ENCODE data around the gene ATP2B2.

The ATP2B2 gene

DNA sequence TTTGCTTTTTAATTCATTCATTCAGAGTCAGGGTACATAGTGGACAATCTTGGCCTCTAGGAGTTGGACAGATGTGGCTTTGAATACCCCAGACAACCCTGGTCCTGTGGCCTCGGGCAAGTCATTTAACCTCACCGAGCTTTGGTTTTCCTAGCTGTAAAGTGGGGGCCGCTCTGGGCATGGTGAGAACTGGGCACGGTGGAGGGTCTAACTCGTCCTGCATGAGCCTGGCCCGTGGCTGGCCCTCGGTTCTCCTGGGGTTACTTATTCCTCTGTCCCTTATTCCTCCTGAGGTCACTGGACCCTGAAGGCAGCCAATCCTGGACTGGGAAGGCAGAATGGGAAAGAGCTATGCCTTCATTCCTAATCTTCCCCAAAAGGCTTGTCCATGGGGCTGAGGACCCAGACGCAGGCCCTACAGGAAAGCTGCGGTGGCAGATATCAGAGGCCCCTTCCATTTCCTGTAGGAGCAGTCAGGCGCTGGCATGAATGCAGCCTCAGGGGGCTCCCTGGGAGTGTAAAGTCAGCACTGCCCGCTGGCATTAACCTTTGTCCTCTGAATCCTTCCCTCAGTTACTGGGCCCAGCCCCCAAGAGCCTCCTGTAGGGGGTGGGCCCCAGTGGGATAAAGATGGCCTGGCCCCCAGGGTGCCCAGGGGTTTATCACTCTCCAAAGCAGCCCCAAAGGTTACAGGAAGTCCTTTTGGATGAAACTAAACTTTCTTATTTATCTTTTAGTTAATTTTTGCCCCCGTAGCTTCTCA is 166.6 kb downstream of the ATP2B2 start:
- DNase-seq = no peak

DNA sequence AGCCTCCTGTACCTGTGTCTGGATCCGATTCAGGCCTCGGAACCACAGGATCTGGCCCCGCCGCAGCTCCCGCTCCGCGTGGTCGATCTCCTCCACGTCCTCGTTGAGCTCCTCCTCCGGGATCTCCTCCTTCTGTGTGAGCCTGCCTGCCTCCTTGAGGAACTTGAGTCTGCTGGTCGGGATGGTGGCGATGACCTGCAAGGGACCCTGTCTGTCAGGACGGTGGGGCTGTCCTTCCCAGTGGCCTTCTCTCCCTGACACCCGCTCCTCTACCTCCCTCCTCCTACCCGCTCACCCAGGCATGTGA is 167.3 kb downstream of the ATP2B2 start:
- no peak for DNase-seq

DNA sequence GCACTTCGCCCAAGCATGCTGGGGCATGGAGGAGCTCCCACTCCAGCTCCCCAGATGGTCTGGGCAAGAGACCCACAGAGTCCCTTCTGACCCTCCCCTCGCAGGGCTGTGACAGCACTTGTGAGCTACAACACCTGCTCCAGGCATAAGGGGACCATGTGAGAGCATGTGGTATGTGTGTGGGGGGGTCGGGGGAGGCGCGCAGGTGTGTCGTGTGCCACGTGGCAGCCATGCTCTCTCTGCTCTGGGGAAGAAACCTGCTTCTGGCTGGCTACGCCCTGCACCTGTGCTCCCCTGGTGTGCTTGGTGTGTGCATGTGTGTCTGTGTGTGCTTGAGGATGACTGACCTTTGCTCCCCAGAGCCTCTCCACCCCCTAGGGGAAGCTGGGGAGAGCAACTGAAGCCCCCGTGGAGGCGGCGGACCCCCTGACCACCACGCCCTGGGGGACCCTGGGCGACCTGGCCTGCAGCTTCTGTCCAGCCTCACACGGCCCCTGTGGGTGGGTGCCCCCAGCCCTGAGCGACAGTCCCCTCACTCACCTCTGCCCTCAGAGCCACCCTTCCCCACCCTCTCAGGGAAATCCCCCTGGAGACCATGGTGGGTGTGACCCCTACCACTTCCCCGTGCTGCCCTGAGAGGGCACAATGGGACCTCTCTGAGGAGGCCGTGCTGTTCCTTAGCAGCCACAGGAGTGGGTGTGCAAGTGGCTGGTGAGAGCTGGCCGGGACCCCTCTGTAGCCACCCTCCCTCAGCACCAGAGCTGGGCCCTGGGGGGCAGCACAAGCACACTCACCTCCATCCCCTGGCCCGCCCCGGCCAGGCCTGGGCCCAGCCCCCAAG is 167.8 kb downstream of the ATP2B2 start:
- DNase-seq = no peak

DNA sequence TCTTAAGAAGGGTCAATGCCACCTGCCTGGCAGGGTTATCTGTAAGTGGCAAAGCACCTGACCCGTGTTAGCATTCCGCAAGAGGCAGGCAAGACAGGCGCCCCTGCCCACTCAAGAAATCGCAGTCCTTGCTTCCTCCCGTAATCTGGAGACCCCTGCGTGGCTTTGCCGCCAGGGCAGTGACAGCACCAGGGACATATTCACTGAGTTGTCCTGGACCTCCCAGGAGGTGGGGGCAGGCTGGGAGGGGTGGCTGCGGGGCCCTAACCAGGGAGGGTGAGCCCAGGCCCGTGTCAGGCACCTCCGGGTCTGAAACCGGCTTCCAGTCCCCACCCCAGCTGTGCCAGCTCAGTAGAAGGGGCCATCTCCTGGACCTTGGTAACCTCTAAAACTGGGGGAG is 168.6 kb downstream of the ATP2B2 start:
- no peak for DNase-seq

GRCh38 chr3:10335871-10336622 is 169.3 kb downstream of the ATP2B2 start:
- no peak for DNase-seq

- DNase-seq = no peak
These were observed 170.1 kb downstream of the ATP2B2 start for GRCh38 chr3:10335190-10335738.

DNA sequence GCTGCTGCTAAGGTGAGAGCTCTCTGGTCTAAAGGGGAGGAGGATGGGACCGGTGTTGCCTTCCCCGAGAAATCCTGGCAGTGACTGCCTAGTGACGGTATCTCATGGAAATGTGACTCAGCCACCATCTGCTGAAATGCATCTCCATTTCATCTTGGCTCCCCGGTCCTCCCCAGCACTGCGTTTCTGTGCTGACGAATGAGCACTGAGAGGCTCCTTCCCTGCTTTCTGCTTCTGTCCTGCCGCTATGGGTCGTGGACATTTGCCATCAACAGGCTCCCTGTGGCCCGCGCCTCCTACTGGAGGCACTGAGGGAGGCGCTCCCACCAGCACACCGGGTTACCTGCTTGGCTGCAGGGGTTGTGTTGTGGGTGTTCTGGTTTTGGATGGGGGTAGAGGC is 170.9 kb downstream of the ATP2B2 start:
- no peak for DNase-seq

- DNase-seq = no peak
These were observed 171.3 kb downstream of the ATP2B2 start for GRCh38 chr3:10334042-10334441.

GRCh38 chr3:10333349-10333650 is 172.1 kb downstream of the ATP2B2 start:
- DNase-seq = no peak

DNA sequence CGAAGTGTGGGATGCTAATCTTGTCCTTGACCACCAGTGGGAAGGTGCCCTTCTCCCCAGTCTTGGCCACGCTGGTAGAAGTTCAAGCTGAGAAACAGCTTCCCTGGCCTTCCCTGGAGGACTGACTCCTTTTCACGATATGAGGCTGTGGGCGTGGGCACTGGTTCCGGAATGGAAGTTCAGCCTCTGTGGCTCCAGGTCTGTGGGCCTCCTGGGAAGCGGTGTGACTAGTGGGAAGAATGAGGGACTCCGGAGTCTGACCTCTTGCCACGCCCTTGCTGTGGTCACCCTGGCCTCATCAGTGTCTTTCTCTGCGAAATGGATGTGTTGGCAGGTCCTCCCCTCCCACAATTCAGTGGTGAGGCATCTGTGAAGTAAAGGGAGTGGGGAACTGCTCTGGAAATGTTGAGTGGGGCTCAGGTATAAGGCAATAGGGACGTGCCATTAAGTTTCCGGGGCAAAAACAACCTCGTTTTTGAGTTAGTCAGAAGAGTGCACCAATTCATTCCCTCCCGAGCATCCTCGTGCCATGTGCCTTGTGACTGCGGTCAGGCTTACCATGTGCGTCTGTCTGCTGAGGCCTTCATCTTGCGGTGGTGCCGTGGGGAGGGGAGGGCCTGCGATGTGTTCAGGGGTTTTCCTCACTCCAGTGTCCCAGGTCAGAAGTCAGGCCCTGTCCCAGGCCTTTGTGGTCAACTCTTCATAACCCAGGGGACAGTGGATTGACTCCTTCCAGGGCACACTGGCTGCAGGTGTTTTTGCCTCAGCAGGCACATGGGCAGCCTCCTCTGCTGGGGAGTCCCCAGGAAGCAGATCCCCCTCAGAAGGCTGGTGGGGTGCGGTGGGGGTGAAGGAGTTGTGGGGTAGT is 172.7 kb downstream of the ATP2B2 start:
- no peak for DNase-seq

GRCh38 chr3:10331320-10331719 is 174.1 kb downstream of the ATP2B2 start:
- DNase-seq = no peak

GRCh38 chr3:10330319-10330718 is 175.1 kb downstream of the ATP2B2 start:
- DNase-seq = no peak

- DNase-seq = no peak
These were observed 175.8 kb downstream of the ATP2B2 start for GRCh38 chr3:10329495-10330015.

GRCh38 chr3:10328460-10329071 is 176.8 kb downstream of the ATP2B2 start:
- DNase-seq = no peak

DNA sequence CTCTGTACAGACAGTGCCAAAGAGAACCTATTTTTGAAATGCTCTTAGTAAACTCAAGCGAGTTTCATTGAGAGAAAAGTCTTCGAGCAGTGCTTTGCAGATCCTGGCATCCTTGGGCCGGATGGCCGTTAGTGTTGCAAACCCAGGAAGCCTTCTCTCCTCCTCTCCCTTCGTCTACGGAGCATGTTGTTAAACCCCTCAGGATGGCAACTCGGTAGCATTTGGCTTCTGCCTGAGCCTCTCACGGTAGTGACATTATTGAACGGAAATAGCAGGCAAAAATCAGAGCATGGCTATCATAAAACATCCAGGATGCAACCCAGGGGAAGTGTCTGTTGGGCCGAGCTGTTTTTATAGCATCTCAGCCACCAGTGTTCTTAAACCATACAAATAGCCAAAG is 177.8 kb downstream of the ATP2B2 start:
- no peak for DNase-seq

DNA sequence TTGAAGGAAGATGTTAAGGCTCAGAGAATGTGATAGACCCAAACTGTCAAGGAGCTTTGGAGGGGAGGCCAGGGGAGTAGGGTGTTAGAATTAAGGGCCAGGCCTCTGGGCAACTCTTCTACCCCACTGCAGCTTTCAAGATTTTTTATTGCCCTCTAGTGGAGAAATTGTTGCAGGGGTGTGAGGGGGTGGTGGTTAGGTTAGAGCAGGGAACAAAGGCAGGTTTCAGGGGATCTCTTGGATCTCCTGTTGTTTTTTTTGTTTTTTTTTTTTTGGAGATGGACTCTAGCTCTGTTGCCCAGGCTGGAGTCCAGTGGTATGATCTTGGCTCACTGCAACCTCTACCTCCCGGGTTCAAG is 183.1 kb downstream of the ATP2B2 start:
- DNase-seq = no peak

DNA sequence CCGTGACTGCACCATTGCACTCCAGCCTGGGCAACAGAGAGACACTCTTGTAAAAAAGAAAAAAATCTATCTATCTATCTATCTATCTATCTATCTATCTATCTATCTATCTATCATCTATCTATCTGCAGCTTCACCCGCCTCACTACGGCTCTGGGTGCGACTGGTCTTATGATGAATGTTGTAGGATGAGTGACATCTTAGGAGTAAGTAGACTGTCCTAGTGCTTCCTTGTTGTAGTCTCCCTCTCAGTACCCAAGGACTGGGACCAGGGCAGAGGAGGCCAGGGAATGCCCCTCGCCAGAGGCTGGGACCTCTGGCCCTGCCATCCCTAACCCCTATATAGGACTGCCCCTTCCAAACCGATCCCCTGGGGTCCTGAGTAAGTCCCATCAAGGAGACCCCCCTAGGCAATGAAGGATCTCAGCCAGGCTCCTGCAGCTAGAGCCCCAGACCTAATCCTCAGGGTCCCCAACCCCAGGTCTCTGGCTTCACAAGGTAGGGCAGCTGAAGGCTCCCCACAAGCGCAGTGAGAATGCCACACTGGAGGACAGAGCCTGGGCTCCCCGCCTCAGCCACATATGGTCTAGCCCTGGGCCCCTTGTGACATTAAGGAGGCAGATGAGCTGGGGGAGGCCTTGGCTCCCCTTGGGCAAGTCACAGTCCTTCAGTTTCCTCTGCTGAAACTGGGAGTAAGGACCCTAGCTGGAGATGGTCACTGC is 183.6 kb downstream of the ATP2B2 start:
- DNase-seq = no peak

GRCh38 chr3:10320320-10320677 is 185.1 kb downstream of the ATP2B2 start:
- no peak for DNase-seq

DNA sequence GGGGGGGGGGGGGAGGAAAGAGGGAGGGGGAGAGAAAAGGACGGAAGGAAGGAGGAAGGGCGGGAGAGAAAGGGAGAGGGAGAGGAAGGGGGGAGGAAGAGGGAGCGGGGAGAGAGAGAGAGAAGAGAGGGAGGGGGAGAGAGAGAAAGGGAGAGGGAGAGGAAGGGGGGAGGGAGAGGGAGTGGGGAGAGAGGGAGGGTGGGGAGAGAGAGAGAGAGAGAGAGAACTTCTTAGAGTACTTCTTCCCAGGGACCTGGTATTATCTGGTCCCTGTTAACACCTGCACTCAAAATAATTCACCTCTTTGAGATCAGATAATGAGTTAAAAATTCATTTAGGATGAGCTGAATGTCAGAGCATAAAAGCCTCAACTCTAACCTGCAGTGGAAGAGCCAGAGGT is 185.6 kb downstream of the ATP2B2 start:
- DNase-seq = no peak

- DNase-seq = no peak
These were observed 186.1 kb downstream of the ATP2B2 start for GRCh38 chr3:10319251-10319650.

- no peak for DNase-seq
These were observed 187.4 kb downstream of the ATP2B2 start for GRCh38 chr3:10317961-10318350.
